Parathyroid adenoma (tissue), 2 donors: Measurements from ENCODE around the gene AXIN2.

Experiments used
- H2AFZ ChIP-seq: fragments of 300-600 bp; sonication (generic); one replicate; pipeline ENCODE4 v1.7.0; 2017; ENCODE audit warnings: antibody characterized with exemption, mild to moderate bottlenecking
- H3K27ac ChIP-seq: fragments of 300-600 bp; sonication (generic); one replicate; pipeline ENCODE4 v1.7.0; 2017
- H3K27me3 ChIP-seq: fragments of 300-600 bp; sonication (generic); one replicate; pipeline ENCODE4 v1.7.0; 2017; ENCODE audit warnings: low read length; ENCODE audit not compliant: control insufficient read depth, insufficient read depth
- H3K36me3 ChIP-seq: fragments of 300-600 bp; sonication (generic); one replicate; pipeline ENCODE4 v1.7.0; 2017; ENCODE audit warnings: low read length; ENCODE audit not compliant: control insufficient read depth, insufficient read depth
- H3K4me1 ChIP-seq: fragments of 300-600 bp; sonication (generic); one replicate; pipeline ENCODE4 v1.7.0; 2017; ENCODE audit warnings: control low read depth
- H3K4me2 ChIP-seq: fragments of 300-600 bp; sonication (generic); one replicate; pipeline ENCODE4 v1.7.0; 2017; ENCODE audit warnings: low read length
- H3K4me3 ChIP-seq: fragments of 300-600 bp; sonication (generic); one replicate; pipeline ENCODE4 v1.7.0; 2017; ENCODE audit warnings: low read depth, low read length
- H3K79me2 ChIP-seq: fragments of 300-600 bp; sonication (generic); one replicate; pipeline ENCODE4 v1.7.0; 2017; ENCODE audit warnings: control low read depth
- H3K9ac ChIP-seq: fragments of 300-600 bp; sonication (generic); one replicate; pipeline ENCODE4 v1.7.0; 2017; ENCODE audit warnings: mild to moderate bottlenecking
- H3K9me3 ChIP-seq: fragments of 300-600 bp; sonication (generic); one replicate; pipeline ENCODE4 v1.7.0; 2017; ENCODE audit warnings: low read length; ENCODE audit not compliant: control insufficient read depth
- TF ChIP-seq, protein P1 (sequence below): fragments of 300-600 bp; sonication (generic); IDR thresholded peaks from one replicate; pipeline ENCODE4 v1.7.0; 2017; ENCODE audit warnings: antibody characterized with exemption, mild to moderate bottlenecking
- donor health status: primary hyperparathyroidism.

The AXIN2 gene

GRCh38 chr17:65601881-65602280 is 40.4 kb upstream of the AXIN2 start:
- Histone ChIP-seq H2AFZ (no peak overlapping the region), H3K9me3 (no peaks in the 10 kb centered on the region), H3K9ac (no peak overlapping the region)

GRCh38 chr17:65601145-65601544 is 39.7 kb upstream of the AXIN2 start:
- H3K4me1 ChIP-seq = no peaks in the 10 kb centered on the region
- TF ChIP-seq, protein P1, sequence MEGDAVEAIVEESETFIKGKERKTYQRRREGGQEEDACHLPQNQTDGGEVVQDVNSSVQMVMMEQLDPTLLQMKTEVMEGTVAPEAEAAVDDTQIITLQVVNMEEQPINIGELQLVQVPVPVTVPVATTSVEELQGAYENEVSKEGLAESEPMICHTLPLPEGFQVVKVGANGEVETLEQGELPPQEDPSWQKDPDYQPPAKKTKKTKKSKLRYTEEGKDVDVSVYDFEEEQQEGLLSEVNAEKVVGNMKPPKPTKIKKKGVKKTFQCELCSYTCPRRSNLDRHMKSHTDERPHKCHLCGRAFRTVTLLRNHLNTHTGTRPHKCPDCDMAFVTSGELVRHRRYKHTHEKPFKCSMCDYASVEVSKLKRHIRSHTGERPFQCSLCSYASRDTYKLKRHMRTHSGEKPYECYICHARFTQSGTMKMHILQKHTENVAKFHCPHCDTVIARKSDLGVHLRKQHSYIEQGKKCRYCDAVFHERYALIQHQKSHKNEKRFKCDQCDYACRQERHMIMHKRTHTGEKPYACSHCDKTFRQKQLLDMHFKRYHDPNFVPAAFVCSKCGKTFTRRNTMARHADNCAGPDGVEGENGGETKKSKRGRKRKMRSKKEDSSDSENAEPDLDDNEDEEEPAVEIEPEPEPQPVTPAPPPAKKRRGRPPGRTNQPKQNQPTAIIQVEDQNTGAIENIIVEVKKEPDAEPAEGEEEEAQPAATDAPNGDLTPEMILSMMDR = no peak
- H3K79me2 ChIP-seq = no peaks in the 10 kb centered on the region
- no peaks in the 10 kb centered on the region for H3K9me3 ChIP-seq
- H3K9ac ChIP-seq = no peak overlapping the region
- H3K4me2 ChIP-seq = no peak overlapping the region
- H3K4me3 ChIP-seq = no peak overlapping the region
- no peaks in the 10 kb centered on the region for H3K36me3 ChIP-seq
- H2AFZ ChIP-seq = no peak overlapping the region
- no peaks in the 10 kb centered on the region for H3K27me3 ChIP-seq
- no peak overlapping the region for H3K27ac ChIP-seq

More at GRCh38 chr17:65601881-65602280, 40.4 kb upstream of the AXIN2 start:
- Histone ChIP-seq H3K27ac (no peak overlapping the region), H3K4me2 (no peak overlapping the region), H3K79me2 (no peaks in the 10 kb centered on the region), H3K4me1 (no peaks in the 10 kb centered on the region), H3K36me3 (no peaks in the 10 kb centered on the region), H3K4me3 (no peak overlapping the region), H3K27me3 (no peaks in the 10 kb centered on the region)
- TF ChIP-seq, protein P1 = no peak

- TF ChIP-seq, protein P1 = no peak
- H3K4me1 ChIP-seq = no peaks in the 10 kb centered on the region
- H3K4me2 ChIP-seq = no peak overlapping the region
- H2AFZ ChIP-seq = no peak overlapping the region
- H3K36me3 ChIP-seq = no peaks in the 10 kb centered on the region
- no peaks in the 10 kb centered on the region for H3K9me3 ChIP-seq
- no peak overlapping the region for H3K27ac ChIP-seq
- H3K9ac ChIP-seq = no peak overlapping the region
- H3K27me3 ChIP-seq = no peaks in the 10 kb centered on the region
- H3K4me3 ChIP-seq = no peak overlapping the region
- no peaks in the 10 kb centered on the region for H3K79me2 ChIP-seq
Observed at GRCh38 chr17:65600518-65600917, 39.1 kb upstream of the AXIN2 start.

DNA sequence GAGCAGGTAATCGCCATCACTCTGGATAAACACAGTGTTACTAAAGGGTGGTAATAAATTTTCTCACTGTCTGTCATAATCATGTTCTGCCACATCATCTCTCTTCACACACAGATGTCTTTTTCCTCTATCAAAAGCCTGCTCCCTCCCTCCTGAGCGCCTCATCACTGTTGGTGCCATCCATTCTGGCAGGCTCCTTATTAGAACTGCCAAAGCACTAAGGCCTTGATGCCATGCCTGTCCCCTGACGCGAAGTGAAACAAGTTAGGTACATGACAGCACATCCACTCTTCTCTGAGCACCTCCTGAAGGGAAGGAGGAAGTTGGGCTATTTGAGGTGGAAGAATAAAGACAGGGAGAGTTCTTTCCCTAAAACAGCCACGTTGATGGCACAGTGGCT is 38.2 kb upstream of the AXIN2 start:
- H3K9me3 ChIP-seq = no peaks in the 10 kb centered on the region
- H3K4me1 ChIP-seq = no peaks in the 10 kb centered on the region
- H3K4me2 ChIP-seq = no peak overlapping the region
- no peak overlapping the region for H2AFZ ChIP-seq
- H3K27me3 ChIP-seq = no peaks in the 10 kb centered on the region
- no peaks in the 10 kb centered on the region for H3K79me2 ChIP-seq
- H3K27ac ChIP-seq = no peak overlapping the region
- TF ChIP-seq, protein P1 = no peak
- H3K9ac ChIP-seq = no peak overlapping the region
- H3K36me3 ChIP-seq = no peaks in the 10 kb centered on the region
- H3K4me3 ChIP-seq = no peak overlapping the region

- no peaks in the 10 kb centered on the region for H3K36me3 ChIP-seq
- H2AFZ ChIP-seq = no peak overlapping the region
- no peaks in the 10 kb centered on the region for H3K4me1 ChIP-seq
- H3K79me2 ChIP-seq = no peaks in the 10 kb centered on the region
- no peak overlapping the region for H3K4me3 ChIP-seq
- TF ChIP-seq, protein P1 = no peak
- H3K4me2 ChIP-seq = no peak overlapping the region
- H3K27me3 ChIP-seq = no peaks in the 10 kb centered on the region
- no peaks in the 10 kb centered on the region for H3K9me3 ChIP-seq
- no peak overlapping the region for H3K9ac ChIP-seq
- no peak overlapping the region for H3K27ac ChIP-seq
Observed at GRCh38 chr17:65598746-65599145, 37.3 kb upstream of the AXIN2 start.
